Stomach (tissue), 4 donors: ENCODE measurements around the gene PCARE.

ENCODE experiments used
- CTCF ChIP-seq, 7 experiments: fragments of 450-650 bp in 4 of 7; fragments of 200-600 bp in 3 of 7; sonication (generic) in 3 of 7; IDR thresholded peaks; one replicate each; pipeline ENCODE4 v1.5.1; 2016 to 2019; ENCODE audit warnings: antibody characterized with exemption in 7 of 7, control low read depth in 2 of 7, mild to moderate bottlenecking in 1 of 7
- EP300 ChIP-seq: sonication (generic); formaldehyde crosslinking; IDR thresholded peaks from one replicate; pipeline ENCODE4 v1.6.1; 2017; ENCODE audit warnings: antibody characterized with exemption
- POLR2A ChIP-seq, 4 donors: fragments of 450-650 bp; IDR thresholded peaks; one replicate each; pipeline ENCODE4 v1.6.1; 2016; ENCODE audit warnings: antibody characterized with exemption in 4 of 4, control low read depth in 2 of 4, mild to moderate bottlenecking in 1 of 4, moderate library complexity in 1 of 4
- POLR2AphosphoS5 ChIP-seq, 3 donors: sonication (generic); formaldehyde crosslinking; IDR thresholded peaks; one replicate each; pipeline ENCODE4 v1.6.1; 2016; ENCODE audit warnings: antibody characterized with exemption in 3 of 3

DNA sequence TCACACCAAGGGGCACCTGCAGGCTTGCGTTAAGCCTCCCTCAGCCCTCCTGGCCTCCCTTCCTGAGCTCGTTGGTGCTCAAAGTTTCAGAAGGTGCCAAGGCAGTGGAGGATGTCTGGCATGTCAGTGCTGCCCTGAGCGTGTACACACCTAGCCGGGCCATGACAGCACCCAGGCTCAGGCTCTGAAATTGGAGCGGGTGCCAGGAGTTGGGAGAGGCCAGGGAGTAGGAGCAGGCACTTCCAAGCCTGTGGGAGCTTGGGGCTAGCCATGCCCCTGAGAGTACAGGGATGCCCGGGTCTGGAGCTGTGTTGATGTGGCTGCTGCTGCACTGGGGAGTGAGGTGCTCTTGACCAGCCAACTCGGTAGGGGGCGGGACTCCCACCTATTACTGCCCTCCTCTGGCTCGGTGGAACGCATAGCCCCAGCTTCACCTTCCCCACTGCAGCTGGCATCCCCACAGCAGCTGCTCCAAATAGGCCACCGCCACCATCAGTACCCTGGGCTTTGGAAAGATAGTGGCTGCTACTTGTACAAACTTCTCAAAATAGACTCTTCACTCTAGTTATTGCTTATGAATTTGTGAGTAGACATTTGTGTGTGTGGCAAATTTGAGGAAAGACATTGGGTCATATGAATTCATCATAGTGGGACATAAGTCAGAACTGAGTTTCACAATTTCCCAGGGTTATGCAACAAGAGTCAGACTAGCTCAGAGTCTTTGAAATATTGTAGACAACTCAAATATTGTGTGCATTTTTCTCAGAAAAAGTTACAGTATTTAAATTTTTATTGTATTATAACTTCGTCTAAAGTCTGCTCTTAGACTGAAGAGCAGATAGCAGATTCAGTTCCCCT is 6.8 kb upstream of the PCARE start:
- TF ChIP-seq POLR2AphosphoS5 (IDR thresholded peaks at IDR 0.05) (no peak), CTCF (IDR thresholded peaks at IDR 0.05) (no peak), POLR2A (IDR thresholded peaks at IDR 0.05) (no peak), EP300 (no peak)
